HG02884 (cell line): ENCODE measurements around the gene FAM117B.
"Not testable (repeated sequence)": the region's sequence is repeated elsewhere in the genome, so short reads cannot be mapped to it uniquely, and the experiment has no call there.

ENCODE experiments used
- ATAC-seq: cut with Tn5 transposase; IDR thresholded peaks from one replicate; pipeline ENCODE4 v1.9.1; 2021; ENCODE audit warnings: mild to moderate bottlenecking, moderate library complexity; ENCODE audit not compliant: unreplicated experiment

FAM117B gene

DNA sequence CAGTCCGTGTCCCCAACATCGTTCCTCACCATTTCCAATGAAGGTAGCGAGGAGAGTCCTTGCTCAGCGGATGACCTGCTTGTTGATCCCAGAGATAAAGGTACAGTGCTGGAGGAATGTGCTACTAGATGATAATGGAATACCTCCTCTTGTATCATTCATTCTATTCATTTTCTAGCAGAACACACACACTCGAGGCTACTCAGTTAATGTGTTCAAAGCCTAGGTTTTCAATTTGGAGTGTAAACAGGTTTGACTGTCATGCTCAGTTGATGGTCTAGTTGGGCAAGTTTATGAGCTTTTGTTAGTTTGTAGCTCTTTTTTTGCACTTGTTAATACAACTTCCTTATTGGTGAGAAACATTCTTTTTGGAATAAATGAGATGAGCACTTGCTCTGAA, 122.6 kb downstream of the FAM117B start:
- no peak for ATAC-seq

GRCh38 chr2:202758128-202758527, 123.4 kb downstream of the FAM117B start:
- no peak for ATAC-seq

DNA sequence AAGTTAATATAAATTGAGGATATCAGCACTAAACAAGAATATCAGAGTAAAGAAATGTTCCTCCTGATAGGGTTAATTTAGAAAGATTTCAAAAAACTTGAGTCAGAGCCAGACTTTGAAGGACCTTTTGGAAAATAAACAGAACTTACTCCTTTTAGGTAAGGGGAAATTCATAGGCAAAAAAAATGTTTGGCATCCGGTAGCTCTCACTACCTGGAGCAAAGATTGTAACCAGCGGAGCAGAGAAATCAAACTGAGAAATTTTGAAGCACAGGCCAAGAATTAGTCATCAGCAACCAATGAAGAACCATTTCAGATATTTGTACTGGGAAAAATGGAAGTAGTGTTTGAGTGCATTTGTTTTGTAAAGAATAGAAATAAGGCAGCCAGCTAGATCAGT, 123.8 kb downstream of the FAM117B start:
- no peak for ATAC-seq

DNA sequence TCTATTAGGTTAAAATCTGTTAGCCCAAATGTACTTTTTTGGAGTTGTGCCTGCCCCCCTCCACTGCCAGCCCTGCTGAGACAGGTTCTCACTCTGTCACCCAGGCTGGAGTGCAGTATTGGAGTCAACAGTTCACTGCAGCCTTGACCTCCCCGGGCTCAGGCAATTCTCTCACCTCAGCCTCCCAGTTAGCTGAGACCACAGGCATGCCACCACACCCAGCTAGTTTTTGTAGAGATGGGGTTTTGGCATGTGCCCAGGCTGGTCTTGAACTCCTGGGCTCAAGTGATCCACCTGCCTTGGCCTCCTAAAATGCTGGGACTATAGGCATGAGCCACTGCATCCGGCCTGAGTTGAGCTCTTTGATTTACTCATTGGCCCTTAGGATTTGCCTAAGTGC, 126.1 kb downstream of the FAM117B start:
- ATAC-seq: no peak

DNA sequence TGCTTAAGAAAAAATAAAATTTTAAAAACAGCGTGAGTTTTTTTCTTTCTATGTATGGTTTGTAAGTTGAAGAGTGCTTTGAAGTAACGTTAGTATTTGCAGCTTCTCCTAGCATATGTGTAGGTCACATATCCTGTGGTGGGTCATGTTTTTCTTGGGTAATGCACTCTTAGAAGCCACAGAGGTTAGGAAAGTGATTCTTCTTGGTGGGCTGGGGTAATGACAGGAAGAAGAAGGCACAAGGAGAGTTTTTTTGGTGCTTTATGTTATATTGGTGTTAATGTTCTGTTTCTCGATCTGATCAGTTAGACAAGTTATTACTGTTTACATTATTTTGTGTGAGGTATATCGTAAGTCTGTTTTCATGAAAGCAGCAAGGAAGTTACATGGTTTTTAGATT, 127.8 kb downstream of the FAM117B start:
- ATAC-seq: no peak

GRCh38 chr2:202763916-202764315, 129.1 kb downstream of the FAM117B start:
- ATAC-seq: no peak

GRCh38 chr2:202764991-202765390, 130.2 kb downstream of the FAM117B start:
- ATAC-seq: no peak

DNA sequence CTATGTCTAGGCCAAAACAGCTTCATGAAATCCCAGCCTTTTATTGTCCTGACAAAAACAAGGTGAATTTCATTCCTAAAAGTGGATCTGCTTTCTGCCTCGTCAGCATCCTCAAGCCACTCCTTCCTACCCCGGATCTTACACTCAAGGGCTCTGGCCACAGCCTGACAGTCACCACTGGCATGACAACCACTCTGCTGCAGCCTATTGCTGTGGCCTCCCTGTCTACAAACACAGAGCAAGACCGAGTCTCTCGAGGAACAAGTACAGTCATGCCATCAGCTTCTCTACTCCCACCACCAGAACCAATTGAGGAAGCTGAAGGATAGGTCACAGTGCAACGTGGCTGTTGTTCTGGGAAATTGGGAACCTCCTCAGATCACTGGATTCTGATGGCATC, 130.7 kb downstream of the FAM117B start:
- ATAC-seq: no peak

DNA sequence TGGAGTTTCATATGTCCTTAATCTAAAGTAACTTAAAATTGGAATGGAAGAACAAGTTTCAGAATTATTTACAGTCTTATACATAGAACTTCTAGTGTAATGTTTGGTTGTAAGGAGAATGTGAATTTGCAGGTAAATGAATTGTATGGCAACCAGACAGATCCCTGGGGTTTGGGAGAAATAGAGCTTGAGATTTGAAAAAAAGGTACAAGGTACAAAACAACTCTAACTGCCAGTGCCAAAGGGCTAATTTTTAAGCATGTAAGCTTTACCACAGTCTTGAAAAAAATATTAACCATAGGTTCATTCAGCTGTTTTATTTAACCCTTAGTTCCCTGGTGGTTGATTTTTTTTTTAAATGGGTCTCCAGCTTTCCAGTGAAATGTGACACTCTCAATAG, 133.5 kb downstream of the FAM117B start:
- no peak for ATAC-seq

DNA sequence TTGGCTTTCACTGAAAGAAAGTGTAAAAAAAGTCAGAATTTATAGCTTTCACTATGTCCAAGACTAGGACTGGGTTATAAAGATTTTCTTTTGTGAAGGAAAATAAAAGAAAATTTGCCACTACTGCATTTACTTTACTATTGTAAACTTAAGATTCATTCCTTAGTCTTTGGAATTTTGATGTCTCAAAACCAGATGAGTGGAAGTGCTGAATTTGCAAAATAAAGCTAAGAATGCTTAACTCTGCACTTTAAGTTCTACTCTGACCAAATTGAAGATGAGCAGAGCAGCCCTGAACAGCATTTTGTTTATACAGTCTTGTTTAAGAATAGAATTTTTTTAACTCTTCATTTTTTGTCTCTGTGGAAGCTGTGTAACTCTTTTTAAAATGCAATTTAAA, 134.4 kb downstream of the FAM117B start:
- no peak for ATAC-seq

GRCh38 chr2:202771336-202771735, 136.6 kb downstream of the FAM117B start:
- no peak for ATAC-seq

GRCh38 chr2:202771741-202772460, 137.1 kb downstream of the FAM117B start:
- ATAC-seq: no peak

- no peak for ATAC-seq
Observed at GRCh38 chr2:202773301-202773973, 138.7 kb downstream of the FAM117B start.

- no peak for ATAC-seq
Observed at GRCh38 chr2:202774104-202774503, 139.3 kb downstream of the FAM117B start.

- ATAC-seq: no peak
Observed at GRCh38 chr2:202778217-202778616, 143.4 kb downstream of the FAM117B start.

DNA sequence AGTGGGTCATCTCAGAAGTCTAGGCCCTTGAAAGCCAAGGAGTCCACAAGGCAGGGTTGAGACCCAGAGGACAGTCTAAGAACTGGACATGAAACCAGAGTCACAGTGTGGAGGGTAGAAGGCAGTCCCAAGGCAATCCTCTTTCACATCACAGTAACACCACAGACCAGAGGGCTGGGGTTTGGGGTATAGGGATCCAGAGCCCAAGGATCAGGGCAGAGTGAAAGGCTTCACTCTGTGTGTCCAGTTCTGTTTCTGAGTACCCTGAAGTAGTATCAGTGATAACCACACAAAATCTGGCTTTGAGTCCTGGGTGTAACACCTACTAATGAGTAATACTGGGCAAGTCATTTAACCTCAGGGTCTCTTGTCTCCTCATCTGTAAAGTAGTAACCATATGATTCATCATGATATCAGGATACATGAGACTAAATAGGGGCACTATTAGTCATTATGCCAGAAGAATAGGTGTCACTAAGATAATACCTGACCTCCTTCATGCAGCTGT, 145.8 kb downstream of the FAM117B start:
- ATAC-seq: peak; percentile 98

DNA sequence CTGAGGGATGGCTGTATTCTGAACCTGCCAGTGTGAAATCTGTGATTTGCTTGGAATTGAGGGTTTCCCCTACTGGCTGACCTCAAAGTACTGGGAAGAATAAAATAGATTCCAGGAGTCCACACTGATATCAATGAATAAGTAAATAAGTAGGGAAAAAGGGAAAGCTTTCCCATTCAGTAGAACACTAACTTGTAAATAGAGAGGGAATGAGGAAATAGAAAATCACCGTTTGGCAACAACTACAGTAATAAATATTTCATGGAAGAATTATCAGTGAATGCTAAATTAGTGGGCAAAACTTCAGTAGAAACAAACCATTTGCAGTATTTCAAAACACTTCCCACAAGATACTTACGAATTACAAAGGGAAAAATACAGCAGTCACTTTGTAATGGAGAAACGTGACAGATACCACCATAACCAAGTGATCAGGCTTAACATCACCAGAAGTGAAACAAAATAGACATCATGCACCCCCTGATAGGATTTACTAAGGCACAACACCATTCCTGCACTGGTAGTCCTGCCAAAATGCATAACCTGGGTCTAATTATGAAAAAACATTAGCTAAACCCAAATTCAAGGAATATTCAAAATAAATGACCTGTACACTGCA, 148.3 kb downstream of the FAM117B start:
- no peak for ATAC-seq

- no peak for ATAC-seq
Observed at GRCh38 chr2:202786842-202787241, 152.1 kb downstream of the FAM117B start.

GRCh38 chr2:202790676-202791075, 155.9 kb downstream of the FAM117B start:
- ATAC-seq: no peak

DNA sequence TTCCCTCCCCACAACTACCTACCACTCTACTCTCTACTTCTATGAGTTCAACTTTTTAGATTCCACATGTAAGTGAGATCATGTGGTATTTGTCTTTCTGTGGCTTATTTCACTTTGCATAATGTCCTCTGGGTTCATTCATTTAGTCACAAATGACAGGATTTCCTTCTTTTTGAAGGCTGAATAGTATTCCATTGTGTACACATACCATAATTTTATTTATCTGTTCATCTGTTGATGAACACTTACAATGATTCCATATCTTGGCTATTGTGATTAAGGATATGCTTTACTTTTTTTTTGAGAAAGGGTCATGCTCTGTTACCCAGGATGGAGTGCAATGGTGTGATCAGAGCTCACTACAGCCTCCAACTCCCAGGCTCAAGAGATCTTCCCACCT, 163.2 kb downstream of the FAM117B start:
- ATAC-seq: no peak

DNA sequence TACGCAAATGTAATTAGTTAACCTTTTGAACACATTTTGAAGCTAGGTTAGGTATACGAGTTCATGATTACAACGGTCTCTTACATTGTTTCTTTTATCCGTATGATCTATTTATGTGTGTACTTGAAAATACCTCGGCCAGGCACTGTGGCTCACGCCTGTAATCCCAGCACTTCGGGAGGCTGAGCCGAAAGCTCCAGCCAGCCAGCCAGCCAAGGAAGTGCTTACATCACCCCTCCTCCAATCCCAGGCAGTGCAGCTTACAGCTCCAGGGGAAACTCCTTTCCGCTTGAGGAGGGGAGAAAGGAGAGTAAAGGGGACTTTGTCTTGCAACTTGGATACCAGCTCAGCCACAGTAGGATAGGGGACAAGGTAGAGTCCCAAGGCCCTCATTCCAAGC, 171.1 kb downstream of the FAM117B start:
- not testable (repeated sequence) for ATAC-seq
